Ascending aorta (tissue), 2 donors: ENCODE data around the gene SYPL1. TPM values are rescaled to one million over a fixed set of nuclear protein-coding genes. Genes with fewer than 3 reads are reported as not detected.

Source experiments
- DNase-seq, 2 donors: peaks; one replicate each; pipeline ENCODE4 v3.0.0-alpha.2; 2019; ENCODE audit warnings: low spot score in 2 of 2
- H3K27ac ChIP-seq, 2 donors: fragments of 200-600 bp; sonication (generic); one replicate each; pipeline ENCODE4 v1.5.1; 2016 to 2017; ENCODE audit warnings: mild to moderate bottlenecking in 1 of 2
- H3K27me3 ChIP-seq: fragments of 200-600 bp; sonication (generic); one replicate; pipeline ENCODE4 v1.5.1; 2017
- H3K36me3 ChIP-seq, 2 donors: fragments of 200-600 bp; sonication (generic); one replicate each; pipeline ENCODE4 v1.5.1; 2016
- H3K4me1 ChIP-seq, 2 donors: fragments of 200-600 bp; sonication (generic); one replicate each; pipeline ENCODE4 v1.5.1; 2016 to 2017; ENCODE audit warnings: mild to moderate bottlenecking in 1 of 2
- H3K4me3 ChIP-seq, 2 donors: fragments of 200-600 bp; sonication (generic); one replicate each; pipeline ENCODE4 v1.5.1; 2016 to 2017; ENCODE audit warnings: mild to moderate bottlenecking in 1 of 2
- H3K9me3 ChIP-seq, 2 donors: fragments of 200-600 bp; sonication (generic); one replicate each; pipeline ENCODE4 v1.5.1; 2016
- CTCF ChIP-seq, 3 experiments: fragments of 200-600 bp in 2 of 3; fragments of 450-650 bp in 1 of 3; sonication (generic) in 2 of 3; IDR thresholded peaks; one replicate each; pipeline ENCODE4 v1.5.1; 2016 to 2019; ENCODE audit warnings: antibody characterized with exemption in 3 of 3, mild to moderate bottlenecking in 1 of 3, moderate library complexity in 1 of 3
- intact Hi-C: fragments of 100-400 bp; cut with DNase I; formaldehyde crosslinking; loops from one replicate; pipeline ENCODE4 v1.15.1; 2023
- total RNA-seq: library from RNA; depleted of rRNA; stranded (reverse); fragments of >200 nt; gene quantifications from one replicate; pipeline ENCODE4 v1.1.0, GENCODE V29; 2016

SYPL1 gene
- total RNA-seq, 1 donor from 2014 or later, result 17.5 TPM

- no peak overlapping the region for H3K4me3 ChIP-seq
- H3K27me3 ChIP-seq, result no peaks in the 10 kb centered on the region
- H3K27ac ChIP-seq, result no peak overlapping the region
- H3K9me3 ChIP-seq, result no peaks in the 10 kb centered on the region
- H3K4me1 ChIP-seq, result no peaks in the 10 kb centered on the region
- intact Hi-C loops, result no loop called here
- no peaks in the 10 kb centered on the region for H3K36me3 ChIP-seq
- DNase-seq, result no peak
- no peak for TF ChIP-seq CTCF (IDR thresholded peaks at IDR 0.05)
Observed at GRCh38 chr7:106125417-106125816, 13.3 kb upstream of the SYPL1 start.

- TF ChIP-seq CTCF (IDR thresholded peaks at IDR 0.05), result no peak
- Histone ChIP-seq H3K36me3 (no peaks in the 10 kb centered on the region), H3K27me3 (no peaks in the 10 kb centered on the region), H3K4me1 (no peaks in the 10 kb centered on the region), H3K4me3 (no peak overlapping the region), H3K9me3 (no peaks in the 10 kb centered on the region), H3K27ac (no peak overlapping the region)
- no peak for DNase-seq
- intact Hi-C loops, result no loop called here
Observed at GRCh38 chr7:106124186-106124585, 12.1 kb upstream of the SYPL1 start.

- DNase-seq, result no peak
- no peak overlapping the region for H3K27ac ChIP-seq
- H3K4me1 ChIP-seq, result no peaks in the 10 kb centered on the region
- intact Hi-C loops, result no loop called here
- no peak for TF ChIP-seq CTCF (IDR thresholded peaks at IDR 0.05)
- no peaks in the 10 kb centered on the region for H3K27me3 ChIP-seq
- H3K4me3 ChIP-seq, result no peak overlapping the region
- H3K36me3 ChIP-seq, result no peaks in the 10 kb centered on the region
- no peaks in the 10 kb centered on the region for H3K9me3 ChIP-seq
Observed at GRCh38 chr7:106122713-106123112, 10.6 kb upstream of the SYPL1 start.

- H3K4me3 ChIP-seq, result no peak overlapping the region
- H3K9me3 ChIP-seq, result no peaks in the 10 kb centered on the region
- H3K4me1 ChIP-seq, result no peaks in the 10 kb centered on the region
- intact Hi-C loops, result no loop called here
- H3K36me3 ChIP-seq, result no peaks in the 10 kb centered on the region
- no peak for TF ChIP-seq CTCF (IDR thresholded peaks at IDR 0.05)
- no peak for DNase-seq
- H3K27ac ChIP-seq, result no peak overlapping the region
- H3K27me3 ChIP-seq, result no peaks in the 10 kb centered on the region
Observed at GRCh38 chr7:106121189-106121810, 9.2 kb upstream of the SYPL1 start.

DNA sequence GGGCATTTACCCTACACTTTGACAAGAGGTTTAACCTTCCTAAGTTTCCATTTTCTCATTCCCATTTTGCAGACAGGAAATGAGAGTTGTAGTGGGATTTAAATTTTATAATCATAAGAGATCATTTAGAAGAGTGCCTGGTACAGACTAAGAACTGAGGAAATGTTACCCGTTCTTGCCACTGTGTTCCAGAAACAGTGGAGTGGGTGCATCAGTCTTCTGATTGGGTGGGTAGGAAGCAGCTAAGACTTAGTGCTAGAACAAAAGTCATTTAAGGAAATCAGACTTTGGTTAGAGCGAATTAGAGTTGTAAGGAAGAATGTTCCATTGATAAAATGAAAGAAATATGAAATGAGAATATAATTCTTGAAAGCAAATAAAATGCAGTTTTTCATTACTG, 8.4 kb upstream of the SYPL1 start:
- Histone ChIP-seq H3K27me3 (no peaks in the 10 kb centered on the region), H3K4me1 (no peaks in the 10 kb centered on the region), H3K9me3 (no peaks in the 10 kb centered on the region), H3K36me3 (no peaks in the 10 kb centered on the region), H3K27ac (no peak overlapping the region), H3K4me3 (no peak overlapping the region)
- TF ChIP-seq CTCF (IDR thresholded peaks at IDR 0.05), result no peak
- intact Hi-C loops, result no loop called here
- no peak for DNase-seq

GRCh38 chr7:106119719-106120118, 7.6 kb upstream of the SYPL1 start:
- DNase-seq, result no peak
- no peak overlapping the region for H3K4me3 ChIP-seq
- no peaks in the 10 kb centered on the region for H3K4me1 ChIP-seq
- intact Hi-C loops, result no loop called here
- no peak overlapping the region for H3K27ac ChIP-seq
- no peak for TF ChIP-seq CTCF (IDR thresholded peaks at IDR 0.05)
- H3K9me3 ChIP-seq, result no peaks in the 10 kb centered on the region
- H3K27me3 ChIP-seq, result no peaks in the 10 kb centered on the region
- H3K36me3 ChIP-seq, result no peaks in the 10 kb centered on the region
